SHP77 (cell line): ENCODE results near the gene SRXN1.

ENCODE experiments used
- DNase-seq, 2 experiments: peaks; one replicate each; lab custom pipeline; 2025; lab: John Stamatoyannopoulos, UW

The SRXN1 gene

GRCh38 chr20:675453-676314 lies 22.7 kb upstream of the SRXN1 start, which contains the start of gene SCRT2:
Gene SCRT2, minus strand, starts transcription at chr20:675802. Its CDS starts 201 bp downstream, at chr20:675601.
- no peak for DNase-seq

- no peak for DNase-seq
Measured at GRCh38 chr20:675033-675452, 22.0 kb upstream of the SRXN1 start.

DNA sequence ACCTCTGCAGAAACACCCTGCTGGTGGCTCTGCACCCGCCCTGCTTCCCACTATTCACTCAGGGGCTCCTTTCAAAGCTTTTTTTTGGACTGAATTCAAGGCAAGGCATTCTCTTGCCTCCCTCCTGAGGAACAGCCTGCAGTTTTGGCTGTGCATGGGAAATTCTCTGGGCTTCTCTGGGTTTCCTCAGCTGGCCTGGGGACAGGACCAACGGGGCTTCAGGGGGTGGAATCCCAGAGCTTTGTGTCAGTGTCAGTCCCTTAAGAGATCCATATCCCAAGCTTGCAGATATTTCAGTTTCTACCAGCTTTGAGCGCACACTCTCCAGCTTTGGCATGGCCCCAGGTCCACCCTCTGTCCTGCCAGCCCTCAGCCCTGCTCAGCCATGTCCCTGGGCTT lies 20.6 kb upstream of the SRXN1 start:
- DNase-seq = no peak

GRCh38 chr20:672963-673602 lies 20.1 kb upstream of the SRXN1 start:
- DNase-seq = peak; percentile 5 to 21

DNA sequence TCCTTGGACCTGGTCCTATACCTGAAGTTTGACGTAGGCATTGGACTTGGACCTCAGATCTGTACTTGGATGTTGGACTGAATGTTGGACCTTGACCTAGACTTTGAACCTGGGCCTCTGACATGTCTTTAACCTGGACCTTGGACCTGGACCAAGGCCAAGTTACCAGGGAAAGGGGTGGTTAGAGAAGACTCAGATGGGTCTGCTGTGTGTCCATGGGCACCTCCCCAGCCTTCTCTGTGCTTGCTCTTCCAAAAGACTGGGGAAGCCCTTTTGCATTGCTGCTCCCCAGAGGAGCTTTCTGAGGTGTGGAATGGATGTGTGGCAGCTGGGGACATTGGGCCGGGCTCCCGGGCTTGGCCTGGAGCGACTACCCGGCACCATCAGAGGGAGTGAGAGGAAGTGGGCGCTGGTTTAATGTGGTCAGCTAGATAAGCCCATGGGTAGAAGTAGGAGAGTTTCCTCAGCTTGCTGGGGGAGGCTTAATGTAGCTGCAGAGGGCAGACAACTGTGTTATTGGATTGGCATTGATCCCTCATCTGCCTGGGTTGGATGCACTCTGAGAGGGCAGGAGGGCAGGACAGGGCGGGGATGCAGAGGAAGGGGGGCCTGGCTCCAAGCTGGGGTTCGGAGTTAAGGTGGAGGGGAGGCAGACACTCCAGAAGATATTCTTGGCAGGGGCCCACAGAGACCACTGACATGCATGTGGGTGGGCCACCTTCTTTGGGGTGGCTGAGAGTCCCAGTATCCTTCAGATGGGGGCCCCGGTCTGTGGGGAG lies 18.4 kb upstream of the SRXN1 start:
- no peak for DNase-seq

DNA sequence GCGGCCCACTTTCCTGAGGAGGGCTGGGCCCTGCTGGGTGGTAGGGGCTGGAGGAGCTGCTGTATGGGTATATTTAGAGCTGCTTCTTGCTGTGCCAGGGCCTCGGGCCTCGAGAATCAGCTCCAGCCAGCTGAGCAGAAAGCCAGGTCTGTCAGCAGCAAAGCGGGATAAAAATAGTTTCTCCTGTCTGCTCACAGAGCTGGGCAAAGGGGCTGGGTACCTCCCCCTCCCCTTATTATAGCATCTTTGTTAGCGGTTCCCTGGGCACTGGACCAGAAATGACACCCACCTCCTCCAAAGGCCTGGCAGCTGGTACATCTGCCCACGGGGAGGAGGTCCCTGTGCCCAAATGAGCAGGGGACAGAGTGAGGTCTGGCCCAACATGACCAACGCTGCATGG lies 16.6 kb upstream of the SRXN1 start:
- DNase-seq = no peak

- DNase-seq = no peak
Measured at GRCh38 chr20:668638-669037, 15.6 kb upstream of the SRXN1 start.

DNA sequence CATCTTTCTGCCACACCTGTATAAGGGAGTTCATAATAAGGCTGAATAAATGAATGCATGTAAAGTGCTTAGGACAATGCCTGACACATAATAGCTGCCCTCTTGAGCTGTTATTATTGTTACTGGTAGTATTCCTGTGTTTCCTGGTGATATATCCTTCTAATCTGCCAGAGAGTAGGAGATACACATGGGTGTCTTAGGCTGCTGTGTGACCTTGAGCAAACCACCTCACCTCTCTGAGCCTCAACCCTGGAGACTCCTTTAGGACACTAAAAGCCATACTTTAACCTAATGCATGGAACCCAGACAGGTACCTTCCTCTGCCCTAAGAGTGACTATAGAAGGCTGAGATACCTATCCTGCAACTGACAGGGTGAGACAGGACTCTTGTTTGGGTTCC lies 15.1 kb upstream of the SRXN1 start:
- no peak for DNase-seq

- DNase-seq = peak; percentile 46 to 61
Measured at GRCh38 chr20:667351-668034, 14.5 kb upstream of the SRXN1 start.

GRCh38 chr20:666877-667276 lies 13.9 kb upstream of the SRXN1 start:
- DNase-seq = no peak

DNA sequence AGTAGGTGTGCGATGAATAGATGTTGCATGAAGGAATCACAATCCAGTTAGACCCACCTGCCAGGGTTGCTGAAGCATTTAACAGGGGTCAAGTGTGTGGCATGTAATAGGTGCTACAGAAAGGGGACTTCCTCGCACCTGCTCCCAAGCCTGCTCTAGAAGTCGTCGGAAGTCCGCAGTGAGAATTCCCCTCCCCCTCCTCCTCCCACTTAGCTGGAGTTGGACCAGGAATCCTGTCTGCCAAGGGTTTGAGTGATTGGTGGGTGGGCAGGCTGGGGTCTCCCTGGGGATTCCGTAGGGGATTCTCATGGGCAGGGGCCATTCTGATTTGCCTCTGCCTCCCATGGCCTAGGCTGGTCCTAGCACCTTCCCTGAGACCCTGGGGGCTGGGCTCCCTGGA lies 12.3 kb upstream of the SRXN1 start:
- DNase-seq = peak; percentile 43 to 55

- no peak for DNase-seq
Measured at GRCh38 chr20:664576-664975, 11.6 kb upstream of the SRXN1 start.

DNA sequence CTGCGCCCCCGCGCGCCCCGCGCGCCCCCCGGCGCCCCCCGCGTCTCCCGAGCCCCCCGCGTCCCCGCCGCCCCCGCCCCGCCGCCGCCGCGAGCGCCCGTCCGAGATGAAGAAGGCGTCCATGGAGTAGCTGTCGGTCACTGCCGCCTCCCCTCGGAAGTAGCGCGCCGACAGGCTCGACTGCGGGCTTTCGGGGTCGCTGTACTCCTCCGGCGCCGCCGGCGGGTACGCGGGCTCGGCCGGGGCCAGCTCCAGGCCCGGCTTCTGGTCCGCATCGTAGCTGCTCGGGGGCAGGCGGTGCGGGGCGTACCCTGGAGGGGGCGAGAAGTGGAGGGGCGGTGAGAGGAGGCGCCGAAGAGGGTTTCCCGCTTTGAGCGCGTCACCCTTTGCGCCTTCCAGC lies 11.2 kb upstream of the SRXN1 start:
- no peak for DNase-seq

DNA sequence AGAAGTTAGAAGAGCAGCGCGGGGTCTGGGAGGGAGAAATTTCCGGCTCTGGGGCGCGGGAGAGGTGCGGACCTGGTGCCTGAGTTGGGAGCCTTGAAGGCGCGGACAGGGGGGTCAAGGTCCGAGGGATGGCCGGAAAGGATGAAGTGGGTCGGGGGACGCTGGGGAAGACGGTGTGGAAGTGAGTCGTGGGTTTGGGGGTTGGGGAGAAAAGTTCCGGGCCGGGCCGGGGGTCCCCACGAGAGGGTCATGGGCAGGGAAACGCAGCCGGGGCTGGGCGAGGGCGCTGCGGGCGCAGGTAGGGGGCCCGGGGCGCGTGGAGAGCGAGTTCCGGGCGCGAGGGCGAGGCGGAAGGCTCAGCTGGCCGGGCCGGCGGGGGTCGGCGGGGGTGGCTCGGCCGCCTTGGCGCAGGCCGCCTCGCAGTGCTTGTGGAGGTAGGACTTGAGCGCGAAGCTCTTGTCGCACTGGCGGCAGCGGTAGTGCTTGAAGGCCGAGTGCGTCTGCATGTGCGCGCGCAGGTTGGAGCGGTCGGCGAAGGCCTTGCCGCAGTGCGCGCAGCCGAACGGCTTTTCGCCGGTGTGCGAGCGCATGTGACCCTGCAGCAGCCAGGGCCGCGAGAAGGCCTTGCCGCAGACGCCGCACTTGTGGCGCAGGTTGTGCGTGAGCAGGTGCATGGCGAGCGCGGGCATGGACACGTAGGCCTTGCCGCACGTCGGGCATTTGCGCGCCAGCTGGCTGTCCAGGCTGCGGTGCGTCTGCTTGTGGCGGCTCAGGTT lies 10.5 kb upstream of the SRXN1 start:
- no peak for DNase-seq

DNA sequence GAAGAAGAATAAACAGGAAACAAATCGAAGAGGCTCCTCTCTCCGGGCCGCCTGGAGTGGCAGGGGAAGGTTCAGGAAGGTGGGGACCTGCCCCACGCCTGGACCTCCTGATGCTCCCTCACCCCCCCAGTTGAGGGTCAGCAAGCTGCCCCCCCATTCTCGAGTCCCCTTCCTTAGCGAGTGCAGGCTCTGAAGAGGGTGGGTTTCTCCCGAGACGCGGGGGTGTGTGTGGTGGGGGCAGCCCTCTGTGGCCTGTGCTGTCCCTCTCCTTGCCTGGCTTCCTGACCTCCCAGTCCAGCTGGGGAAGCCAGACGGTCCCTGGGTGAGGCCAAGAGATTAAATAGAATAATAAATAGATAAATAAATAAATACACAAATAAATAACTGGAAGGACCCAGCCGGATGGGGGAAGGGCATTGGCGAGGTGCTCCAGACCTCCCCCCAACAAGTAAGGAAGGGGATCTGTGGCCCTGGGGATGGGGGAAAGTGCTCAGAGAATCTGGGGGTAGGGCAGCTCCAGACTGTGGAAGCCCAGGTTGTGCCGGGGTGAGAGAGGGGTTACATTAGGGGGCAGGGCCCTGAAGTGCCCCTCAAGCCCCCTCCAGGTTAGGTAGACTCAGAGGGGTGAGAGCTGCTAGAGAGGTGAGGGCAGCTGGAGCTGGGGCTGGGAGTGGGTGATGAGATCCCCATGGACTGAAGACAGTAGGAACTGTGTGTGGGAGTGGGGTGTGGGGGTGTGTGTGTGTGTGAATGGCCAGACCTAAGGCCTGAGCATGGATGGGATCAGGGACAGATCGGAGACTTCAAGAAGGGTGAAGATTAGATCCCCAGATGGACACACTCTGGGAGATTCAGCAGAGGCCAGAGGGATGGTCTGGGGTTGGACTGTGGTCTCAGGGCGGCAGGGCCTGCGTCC lies 9.5 kb upstream of the SRXN1 start:
- DNase-seq = no peak

DNA sequence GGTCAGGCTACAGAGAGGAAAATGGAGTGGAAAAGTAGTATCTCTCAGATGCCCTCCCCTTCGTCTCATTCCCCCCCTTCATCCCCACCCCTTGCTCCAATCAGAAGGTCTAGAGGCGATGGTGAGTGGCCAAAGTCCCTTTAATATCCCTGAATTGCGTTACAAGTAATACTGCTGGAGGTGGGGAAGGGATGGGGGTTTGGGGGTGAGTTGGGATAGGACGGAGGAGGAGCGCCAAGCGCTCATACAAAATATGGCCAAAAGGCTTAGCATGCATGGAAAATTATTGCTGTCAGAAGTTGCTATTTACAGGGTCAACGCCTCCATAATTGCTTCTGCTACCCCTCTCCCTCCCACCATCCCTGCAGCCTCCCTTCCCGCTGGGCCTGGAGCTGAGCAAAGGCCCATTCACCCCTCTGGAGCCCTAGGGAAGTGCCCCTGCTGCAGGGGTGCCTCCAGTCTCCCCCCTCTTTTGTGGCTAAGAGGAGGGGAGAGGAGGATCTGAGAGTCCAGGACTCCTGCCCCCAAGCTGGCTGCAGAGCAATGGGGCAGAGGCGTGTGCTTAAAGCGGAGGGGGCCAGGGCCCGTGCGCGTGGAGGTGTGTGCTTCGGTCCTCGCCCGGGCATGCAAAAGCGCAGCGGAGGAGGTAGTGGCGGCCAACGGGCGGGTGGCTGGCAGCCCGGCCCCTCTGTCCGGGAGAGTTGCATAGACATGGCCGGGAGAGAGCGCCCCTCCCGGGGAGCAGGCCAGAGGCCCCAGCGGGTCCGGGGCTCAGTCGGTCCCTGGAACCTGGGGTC lies 8.7 kb upstream of the SRXN1 start:
- DNase-seq = no peak

GRCh38 chr20:658731-659291 lies 5.8 kb upstream of the SRXN1 start:
- no peak for DNase-seq

DNA sequence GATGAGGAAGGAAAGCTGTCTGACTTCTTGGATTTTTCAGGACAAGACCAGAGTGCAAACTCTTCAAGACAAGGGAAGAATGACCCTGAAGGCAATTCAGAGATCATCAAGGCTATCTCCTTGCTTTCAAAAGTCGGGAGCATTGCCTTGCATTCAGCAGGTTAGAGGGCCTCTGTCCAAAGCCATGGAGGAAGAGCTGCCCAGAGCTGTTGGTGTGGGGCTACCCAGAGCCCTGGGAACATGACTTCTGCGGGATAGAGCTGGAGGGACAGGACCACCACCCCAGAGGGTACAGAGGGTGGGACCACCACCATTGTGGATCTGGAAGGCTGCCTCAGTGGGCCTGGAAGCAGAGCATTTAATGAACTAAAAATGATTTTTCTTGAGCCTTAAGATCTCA lies 5.2 kb upstream of the SRXN1 start:
- no peak for DNase-seq
